GM18858 (cell line): ENCODE results near the gene KCTD21.
A peak's percentile ranks its signal among the peaks of the same experiment; 100 is the strongest.

Experiments
- ATAC-seq: cut with Tn5 transposase; IDR thresholded peaks from one replicate; pipeline ENCODE4 v1.9.1; 2021; ENCODE audit not compliant: unreplicated experiment

KCTD21 gene

GRCh38 chr11:78147807-78148206, 40.6 kb downstream of the KCTD21 start:
- no peak for ATAC-seq

- no peak for ATAC-seq
Measured at GRCh38 chr11:78145511-78146025, 42.9 kb downstream of the KCTD21 start.

- no peak for ATAC-seq
Measured at GRCh38 chr11:78140392-78141077, 47.9 kb downstream of the KCTD21 start.

GRCh38 chr11:78139422-78140391, 48.7 kb downstream of the KCTD21 start, which contains the start of gene ALG8:
Gene ALG8, minus strand, starts transcription at chr11:78139626. Its CDS starts 38 bp downstream, at chr11:78139588.
- peak; percentile 87 for ATAC-seq

- ATAC-seq, result peak; percentile 18
Measured at GRCh38 chr11:78138694-78139421, 49.6 kb downstream of the KCTD21 start.

DNA sequence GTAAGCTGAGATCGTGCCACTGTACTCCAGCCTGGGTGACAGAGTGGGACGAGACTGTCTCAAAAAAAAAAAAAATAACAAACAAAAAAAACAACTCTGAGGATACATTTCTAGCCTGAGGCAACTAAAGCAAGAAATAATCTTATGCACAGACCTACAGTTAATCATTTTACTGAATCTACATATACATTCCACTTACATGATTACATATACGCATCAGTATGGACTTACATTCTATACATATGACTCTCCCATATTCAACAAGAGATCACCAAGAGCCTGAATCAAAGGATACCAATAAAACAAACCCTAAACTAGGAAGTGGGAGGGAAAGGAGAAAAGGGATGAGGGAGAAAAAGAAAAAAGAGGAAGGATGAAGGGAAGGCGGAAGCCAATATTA, 50.1 kb downstream of the KCTD21 start:
- no peak for ATAC-seq

DNA sequence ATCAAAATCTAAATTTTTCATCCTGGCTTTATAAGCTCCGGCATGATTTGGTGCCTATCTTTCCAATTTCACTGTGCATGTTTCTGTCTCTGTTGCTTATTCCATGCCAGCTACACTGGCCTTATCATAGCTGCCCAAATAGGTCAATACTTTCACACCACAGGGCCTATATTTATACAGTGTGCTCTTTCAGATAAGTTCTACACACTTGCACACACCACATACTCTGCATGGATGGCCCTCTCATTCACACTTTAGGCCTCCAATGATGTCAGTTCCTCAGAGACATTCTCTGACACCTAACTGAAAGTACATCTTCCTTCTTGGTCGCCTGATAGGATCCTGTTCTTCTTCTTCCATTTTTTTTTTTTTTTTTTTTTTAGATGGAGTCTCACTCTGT, 56.0 kb downstream of the KCTD21 start:
- no peak for ATAC-seq

- no peak for ATAC-seq
Measured at GRCh38 chr11:78131956-78132355, 56.5 kb downstream of the KCTD21 start.

DNA sequence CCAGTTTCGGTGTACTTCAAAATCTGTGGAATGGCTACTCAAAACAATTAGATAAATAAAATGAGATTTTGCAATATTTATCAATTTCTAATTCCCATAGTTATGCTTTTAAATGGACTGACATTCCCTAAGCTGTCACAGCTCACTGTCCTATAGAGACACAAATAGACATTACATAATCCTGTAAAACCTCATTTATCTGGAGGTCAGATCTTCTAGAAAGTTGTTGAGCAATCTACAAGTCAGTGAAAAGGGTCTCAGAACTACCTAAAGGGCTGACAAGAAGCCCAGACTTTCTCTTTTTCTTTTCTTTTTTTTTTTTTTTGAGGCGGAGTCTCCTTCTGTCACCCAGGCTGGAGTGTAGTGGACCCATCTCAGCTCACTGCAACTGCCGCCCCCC, 61.0 kb downstream of the KCTD21 start:
- ATAC-seq, result no peak
